GM18498 (cell line): Measurements from ENCODE around the gene NLE1.
"Not testable (repeated sequence)": the region's sequence is repeated elsewhere in the genome, so short reads cannot be mapped to it uniquely, and the experiment has no call there.

Experiments
- ATAC-seq: cut with Tn5 transposase; IDR thresholded peaks from one replicate; pipeline ENCODE4 v1.9.1; 2021; ENCODE audit warnings: mild to moderate bottlenecking, moderate library complexity; ENCODE audit not compliant: unreplicated experiment

Gene NLE1

GRCh38 chr17:35162755-35163154 is 20.7 kb upstream of the NLE1 start:
- ATAC-seq = no peak

GRCh38 chr17:35161281-35161761 is 19.2 kb upstream of the NLE1 start:
- ATAC-seq = no peak

- no peak for ATAC-seq
Observed at GRCh38 chr17:35160354-35161201, 18.5 kb upstream of the NLE1 start.

GRCh38 chr17:35159940-35160339 is 17.8 kb upstream of the NLE1 start:
- no peak for ATAC-seq

GRCh38 chr17:35155246-35155645 is 13.1 kb upstream of the NLE1 start:
- no peak for ATAC-seq

- ATAC-seq = no peak
Observed at GRCh38 chr17:35154196-35155165, 12.4 kb upstream of the NLE1 start.

GRCh38 chr17:35152421-35153140 is 10.5 kb upstream of the NLE1 start:
- no peak for ATAC-seq

- not testable (repeated sequence) for ATAC-seq
Observed at GRCh38 chr17:35151080-35151479, 9.0 kb upstream of the NLE1 start.

GRCh38 chr17:35149941-35150340 is 7.8 kb upstream of the NLE1 start:
- ATAC-seq = no peak

- no peak for ATAC-seq
Observed at GRCh38 chr17:35148144-35148543, 6.0 kb upstream of the NLE1 start.

GRCh38 chr17:35147375-35147905 is 5.3 kb upstream of the NLE1 start, which contains the start of gene UNC45B:
UNC45B (plus strand) TSS chr17:35147817; CDS start chr17:35148264, 447 bp downstream.
- ATAC-seq = no peak

GRCh38 chr17:35146214-35146833 is 4.2 kb upstream of the NLE1 start:
- ATAC-seq = no peak

- no peak for ATAC-seq
Observed at GRCh38 chr17:35144840-35145239, 2.7 kb upstream of the NLE1 start.

GRCh38 chr17:35142467-35142796 is 329 bp upstream of the NLE1 start:
- ATAC-seq = peak; percentile 17

GRCh38 chr17:35138218-35138617 is 3.9 kb downstream of the NLE1 start:
- ATAC-seq = no peak

GRCh38 chr17:35135322-35135721 is 6.8 kb downstream of the NLE1 start:
- ATAC-seq = no peak

- no peak for ATAC-seq
Observed at GRCh38 chr17:35132816-35133550, 9.1 kb downstream of the NLE1 start.

GRCh38 chr17:35132099-35132498 is 10.0 kb downstream of the NLE1 start:
- ATAC-seq = no peak

- ATAC-seq = no peak
Observed at GRCh38 chr17:35130392-35130791, 11.7 kb downstream of the NLE1 start.

- no peak for ATAC-seq
Observed at GRCh38 chr17:35129973-35130351, 12.1 kb downstream of the NLE1 start.
